ENCODE measurements around the gene CEP135. TPM values are rescaled to one million over a fixed set of nuclear protein-coding genes. Genes with fewer than 3 reads are reported as not detected.

The CEP135 gene
- 3.7 and 4.1 TPM in 2 replicates for total RNA-seq

DNA sequence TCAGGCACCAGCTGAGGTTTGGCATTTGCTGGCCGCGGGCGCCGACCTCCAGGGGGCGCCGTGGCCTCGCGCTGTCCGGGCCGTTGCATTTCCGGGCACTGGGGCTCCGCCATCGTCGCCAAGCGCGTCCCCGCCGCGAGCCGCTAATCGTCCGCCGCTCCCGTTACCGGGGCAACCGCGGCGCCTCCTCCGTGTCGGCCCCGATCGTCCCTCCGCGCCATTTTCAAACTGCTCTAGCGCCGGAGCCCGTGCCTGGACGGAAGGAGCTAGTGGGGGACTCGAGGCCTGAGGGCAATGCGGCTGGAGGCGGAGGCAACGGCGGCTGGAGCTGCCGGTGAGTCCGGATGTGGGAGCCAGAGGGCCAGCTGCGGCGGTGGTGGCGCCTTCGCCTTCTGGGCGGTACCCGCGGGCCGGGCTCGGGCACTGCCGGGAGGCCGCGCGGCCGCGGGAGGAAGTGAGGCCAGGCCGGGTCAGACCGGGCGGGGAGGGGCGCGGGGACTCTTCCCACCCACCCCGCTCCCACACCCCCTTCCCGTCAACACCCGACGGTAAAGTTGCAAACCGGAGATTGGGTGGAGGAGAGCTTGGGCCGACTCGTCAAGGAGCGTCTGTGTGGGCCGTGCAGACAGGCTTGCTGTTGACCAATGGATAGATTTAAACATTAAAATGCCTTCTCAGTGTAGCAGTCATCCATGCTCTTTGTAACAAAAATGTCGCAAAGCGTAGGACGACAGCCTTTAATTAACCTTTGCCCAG lies at the start of gene CEP135:
TSS of gene CEP135 (plus strand) at position 220 of the 756 bp plus-strand sequence. CDS start 3,186 bp downstream, outside the sequence.
- Histone ChIP-seq H3K4me3 (ENCODE audit: low read depth, low read length) (peak within 1 kb of the TSS; percentile 85), H3K36me3 (ENCODE audit: control insufficient read depth, insufficient read depth, low read length) (no peaks in the 10 kb centered on the region), H3K27me3 (ENCODE audit: control insufficient read depth, insufficient read depth, low read length) (no peaks in the 10 kb centered on the region)
- peak; percentile 98 for TF ChIP-seq CTCF (IDR thresholded peaks at IDR 0.05; ENCODE audit: insufficient read depth, low read length, severe bottlenecking)
- FAIRE-seq = no peak
- DNase-seq (ENCODE audit: low read depth) = peak; percentile 76

- no peak for TF ChIP-seq CTCF (IDR thresholded peaks at IDR 0.05; ENCODE audit: insufficient read depth, low read length, severe bottlenecking)
- no peak for DNase-seq (ENCODE audit: low read depth)
- no peaks in the 10 kb centered on the region for H3K27me3 ChIP-seq (ENCODE audit: control insufficient read depth, insufficient read depth, low read length)
- peaks cover 1% of the 10 kb centered on the region for H3K36me3 ChIP-seq (ENCODE audit: control insufficient read depth, insufficient read depth, low read length)
- FAIRE-seq = no peak
- no peak overlapping the region for H3K4me3 ChIP-seq (ENCODE audit: low read depth, low read length)
These were observed 46.1 kb upstream of the CEP135 start for GRCh38 chr4:55902677-55903076.

GRCh38 chr4:55903577-55903976 lies 45.2 kb upstream of the CEP135 start:
- TF ChIP-seq CTCF (IDR thresholded peaks at IDR 0.05; ENCODE audit: insufficient read depth, low read length, severe bottlenecking) = no peak
- FAIRE-seq (no peak), DNase-seq (ENCODE audit: low read depth) (no peak)
- no peak overlapping the region for H3K4me3 ChIP-seq (ENCODE audit: low read depth, low read length)
- no peaks in the 10 kb centered on the region for H3K27me3 ChIP-seq (ENCODE audit: control insufficient read depth, insufficient read depth, low read length)
- H3K36me3 ChIP-seq (ENCODE audit: control insufficient read depth, insufficient read depth, low read length) = no peaks in the 10 kb centered on the region

DNA sequence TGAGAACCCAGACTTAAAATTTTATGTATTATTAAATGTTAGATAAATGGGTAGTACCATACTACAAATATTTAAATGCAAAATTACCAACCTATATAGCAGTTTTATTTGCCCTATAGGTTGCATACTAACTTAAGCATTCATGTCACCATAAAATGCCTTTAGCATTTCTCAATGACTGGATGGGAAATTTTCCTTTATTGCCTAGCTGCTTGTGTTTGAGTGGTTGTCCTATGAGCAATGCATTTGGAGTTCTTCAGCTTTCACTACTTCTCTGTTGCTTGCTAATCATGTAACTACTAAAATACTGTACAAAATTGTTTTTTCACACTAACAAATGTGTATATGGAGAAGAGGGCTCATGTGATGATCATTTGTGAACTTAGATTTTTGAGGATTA lies 44.2 kb upstream of the CEP135 start:
- Histone ChIP-seq H3K36me3 (ENCODE audit: control insufficient read depth, insufficient read depth, low read length) (no peaks in the 10 kb centered on the region), H3K4me3 (ENCODE audit: low read depth, low read length) (no peak overlapping the region), H3K27me3 (ENCODE audit: control insufficient read depth, insufficient read depth, low read length) (no peaks in the 10 kb centered on the region)
- no peak for TF ChIP-seq CTCF (IDR thresholded peaks at IDR 0.05; ENCODE audit: insufficient read depth, low read length, severe bottlenecking)
- FAIRE-seq (no peak), DNase-seq (ENCODE audit: low read depth) (no peak)

DNA sequence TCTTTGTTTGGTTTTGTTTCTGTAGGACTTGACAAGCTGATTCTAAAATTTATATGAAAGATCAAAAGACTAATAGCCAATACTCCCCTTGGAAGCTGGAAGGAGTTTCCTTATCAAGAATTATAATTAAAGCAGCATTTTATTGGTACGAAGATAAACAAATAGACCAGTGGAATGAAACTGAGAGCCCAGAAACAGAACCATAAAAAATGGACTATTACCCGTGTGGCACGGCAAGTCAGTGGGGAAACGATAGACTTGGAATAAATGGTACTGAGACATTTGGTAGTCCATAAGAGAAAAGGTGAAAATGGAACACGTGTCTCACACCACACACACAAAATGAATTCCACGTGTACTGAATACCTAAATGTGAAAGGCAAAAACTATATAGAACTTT lies 42.4 kb upstream of the CEP135 start:
- TF ChIP-seq CTCF (IDR thresholded peaks at IDR 0.05; ENCODE audit: insufficient read depth, low read length, severe bottlenecking) = no peak
- Histone ChIP-seq H3K36me3 (ENCODE audit: control insufficient read depth, insufficient read depth, low read length) (no peaks in the 10 kb centered on the region), H3K27me3 (ENCODE audit: control insufficient read depth, insufficient read depth, low read length) (no peaks in the 10 kb centered on the region), H3K4me3 (ENCODE audit: low read depth, low read length) (no peak overlapping the region)
- FAIRE-seq (no peak), DNase-seq (ENCODE audit: low read depth) (no peak)

GRCh38 chr4:55906989-55907388 lies 41.8 kb upstream of the CEP135 start:
- no peak for TF ChIP-seq CTCF (IDR thresholded peaks at IDR 0.05; ENCODE audit: insufficient read depth, low read length, severe bottlenecking)
- DNase-seq (ENCODE audit: low read depth) (peak; percentile 87), FAIRE-seq (no peak)
- H3K4me3 ChIP-seq (ENCODE audit: low read depth, low read length) = no peak overlapping the region
- no peaks in the 10 kb centered on the region for H3K36me3 ChIP-seq (ENCODE audit: control insufficient read depth, insufficient read depth, low read length)
- H3K27me3 ChIP-seq (ENCODE audit: control insufficient read depth, insufficient read depth, low read length) = no peaks in the 10 kb centered on the region

Measured in bronchial epithelial cell (primary cell).